ENCODE results near the gene TARP.

The TARP gene

GRCh38 chr7:38273286-38273995, at the start of gene TARP:
Gene TARP (minus strand): TSS chr7:38273636.
- no peak for DNase-seq

DNA sequence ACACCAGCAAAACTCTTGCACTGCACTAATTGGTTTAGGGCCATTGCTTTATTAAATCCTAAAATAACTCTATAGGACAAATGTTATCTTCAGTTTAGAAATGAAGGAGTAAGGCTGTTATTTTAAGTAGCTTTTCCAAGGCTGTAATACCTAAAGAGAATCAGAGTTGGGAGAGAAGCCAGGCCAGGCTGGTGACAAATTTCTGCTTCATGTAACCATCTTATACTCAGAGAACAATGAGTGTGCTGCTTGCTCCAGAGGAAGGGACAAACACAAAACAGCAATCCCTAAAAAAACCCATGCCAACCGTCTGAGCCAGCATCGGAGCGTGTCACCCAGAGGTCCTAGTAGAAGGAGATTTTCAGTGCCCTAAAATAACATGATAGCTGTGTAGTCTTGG, 49.7 kb upstream of the TARP start:
- DNase-seq = no peak

DNA sequence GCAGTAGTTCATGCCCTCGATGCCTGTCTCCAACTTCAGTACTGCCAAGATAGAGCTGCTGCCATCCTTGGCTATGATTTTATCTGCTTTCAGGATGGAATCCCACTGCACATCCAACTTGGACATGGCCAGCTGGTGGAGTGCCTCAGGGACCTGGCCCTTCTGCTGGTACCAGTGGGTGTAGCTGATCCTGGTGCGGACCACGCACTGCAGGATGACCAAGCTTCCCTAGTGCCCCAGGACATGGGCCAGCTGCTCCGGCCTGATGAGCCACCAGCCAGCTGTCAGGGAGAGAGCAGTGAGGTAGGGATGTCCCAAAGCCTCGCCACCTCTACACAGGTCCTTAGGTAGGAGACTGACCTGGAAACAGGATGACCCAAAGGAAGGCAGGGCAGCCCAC, 49.0 kb upstream of the TARP start:
- no peak for DNase-seq

DNA sequence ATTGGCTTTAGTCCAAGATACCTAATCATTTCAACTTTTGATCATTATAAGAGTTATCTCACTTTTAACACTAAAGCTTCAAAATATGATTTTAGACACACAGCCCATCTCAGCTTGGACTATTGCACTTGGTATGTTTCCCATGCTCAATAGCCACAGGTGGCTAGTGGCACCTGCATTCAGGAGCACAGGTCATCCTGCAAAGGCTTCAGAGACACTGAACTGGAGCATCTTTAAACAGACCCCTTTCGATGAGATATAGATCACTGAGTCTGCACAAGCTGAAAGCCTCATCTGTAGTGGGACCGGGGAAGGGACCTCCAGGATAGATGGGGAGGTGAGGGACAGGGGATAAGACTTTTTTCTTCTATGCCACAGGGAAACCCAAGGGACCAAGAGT, 48.5 kb upstream of the TARP start:
- no peak for DNase-seq

- DNase-seq = peak; percentile 64
Observed at GRCh38 chr7:38321515-38321944, 48.1 kb upstream of the TARP start.

GRCh38 chr7:38321050-38321449, 47.6 kb upstream of the TARP start:
- DNase-seq = no peak

DNA sequence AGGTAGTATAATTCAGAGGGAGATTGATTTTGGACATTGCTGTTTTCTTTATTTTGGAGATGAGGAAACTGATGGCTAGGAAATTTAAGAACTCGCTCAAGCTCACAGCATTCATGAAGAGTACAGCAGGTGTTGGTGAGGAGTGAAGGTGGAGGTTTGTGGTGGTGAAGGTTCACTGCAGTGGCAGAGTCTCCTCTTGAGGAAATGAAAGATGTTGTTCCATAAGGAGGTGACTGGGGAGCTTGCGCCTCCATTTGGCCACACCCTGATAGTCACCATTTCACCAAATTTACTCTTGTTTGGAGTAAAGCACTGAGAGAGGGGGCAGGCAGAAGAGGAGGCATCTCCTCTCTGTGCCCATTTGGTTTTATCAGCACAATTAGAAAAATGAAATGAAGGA, 46.4 kb upstream of the TARP start:
- no peak for DNase-seq

DNA sequence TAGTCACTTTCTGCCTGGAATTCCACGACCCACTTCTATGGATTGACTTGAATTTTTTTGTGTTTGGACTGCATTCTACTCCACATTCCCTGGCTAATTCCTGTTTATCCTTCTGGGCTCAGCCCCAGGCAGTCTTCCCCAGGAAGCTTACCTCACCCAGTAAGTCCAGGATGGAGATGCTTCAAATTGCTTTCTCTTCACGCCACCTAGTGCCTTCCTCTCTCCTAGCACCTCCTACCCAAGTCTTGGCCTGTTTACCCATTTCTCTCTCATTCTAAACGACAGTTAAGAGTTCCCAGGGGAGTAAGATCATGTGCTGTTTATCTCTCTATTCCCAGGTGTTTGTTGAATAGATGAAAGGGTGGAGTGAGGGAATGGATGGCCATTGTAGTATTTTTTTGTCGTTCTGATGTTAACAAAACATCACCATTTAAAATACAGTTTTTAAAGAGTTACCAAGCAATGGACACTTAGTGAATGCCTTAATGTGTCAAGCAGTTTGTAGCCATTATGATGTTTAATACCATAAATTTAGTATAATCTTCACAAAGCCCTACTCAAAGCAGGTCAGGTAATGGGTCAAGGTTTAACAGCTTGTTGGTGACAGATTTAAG, 45.5 kb upstream of the TARP start:
- DNase-seq = no peak

GRCh38 chr7:38318241-38318640, 44.8 kb upstream of the TARP start:
- no peak for DNase-seq

DNA sequence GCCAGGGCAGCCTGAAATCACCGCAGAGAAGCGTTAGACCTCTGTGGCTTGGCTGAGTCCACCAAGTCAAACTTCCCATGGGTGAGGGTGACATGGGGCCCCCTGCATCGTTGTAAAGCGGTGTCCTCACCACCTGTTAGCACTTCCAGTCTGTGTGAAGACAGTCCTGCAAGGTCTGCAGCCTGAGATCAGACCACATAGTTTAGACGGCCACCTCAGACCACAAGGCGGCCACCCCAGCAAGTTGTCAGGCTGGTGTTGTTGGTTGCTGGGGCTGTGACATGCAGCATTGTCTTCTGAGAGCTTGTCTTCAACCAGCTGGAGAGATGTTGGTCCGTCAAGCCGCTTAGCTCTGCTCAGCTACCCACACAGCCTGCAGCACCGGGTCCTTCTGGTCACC, 44.1 kb upstream of the TARP start:
- DNase-seq = no peak

DNA sequence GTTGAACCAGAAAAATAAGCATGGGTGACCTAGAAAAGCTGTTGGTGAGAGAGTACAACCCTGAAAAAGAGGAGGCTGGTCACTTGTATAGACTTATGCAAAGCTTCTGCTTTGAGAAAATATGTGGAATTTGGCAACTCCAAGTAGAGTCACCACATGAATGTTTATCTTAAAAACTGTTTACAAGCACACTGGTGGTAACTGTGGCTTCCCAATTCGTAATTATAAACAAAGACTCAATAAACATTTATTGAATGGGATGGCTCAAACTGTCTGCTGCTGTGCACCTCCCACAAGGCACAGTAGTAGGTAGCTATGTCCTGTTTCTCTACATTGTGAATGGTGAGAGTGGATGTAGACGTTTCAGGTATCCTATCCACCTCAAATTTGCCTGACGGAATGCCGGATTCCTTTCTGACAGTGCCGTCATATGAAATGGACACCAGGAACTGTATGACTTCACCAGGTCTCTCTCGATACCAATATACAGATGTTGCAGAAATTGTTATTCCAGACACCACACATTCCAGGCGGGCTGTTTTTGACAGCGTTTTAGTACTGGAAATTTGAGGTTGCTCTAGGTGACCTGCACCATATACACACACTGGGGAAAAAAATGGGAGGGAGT, 43.4 kb upstream of the TARP start:
- no peak for DNase-seq

DNA sequence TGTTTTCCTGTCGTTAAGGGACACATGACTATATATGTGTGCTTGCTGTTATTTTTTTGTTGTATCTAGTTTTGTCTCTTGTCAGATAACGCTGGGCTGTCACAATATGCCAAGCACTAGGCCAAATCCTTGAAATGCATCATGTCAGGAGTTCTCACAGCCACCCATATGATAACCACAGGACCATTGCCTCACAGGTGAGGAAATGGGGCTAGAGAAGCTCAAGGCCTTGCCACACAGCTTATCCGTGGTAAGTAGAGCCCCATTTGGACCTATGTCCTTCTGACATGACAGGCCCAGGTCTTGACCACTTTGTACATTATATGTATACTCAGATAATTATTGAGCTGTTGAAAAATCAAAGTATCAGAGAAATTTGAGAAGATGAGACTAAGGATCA, 42.0 kb upstream of the TARP start:
- DNase-seq = no peak

- no peak for DNase-seq
Observed at GRCh38 chr7:38312821-38313220, 39.4 kb upstream of the TARP start.

- no peak for DNase-seq
Observed at GRCh38 chr7:38311329-38311937, 38.0 kb upstream of the TARP start.

GRCh38 chr7:38310591-38311101, 37.2 kb upstream of the TARP start:
- DNase-seq = no peak

GRCh38 chr7:38309555-38309954, 36.1 kb upstream of the TARP start:
- no peak for DNase-seq

DNA sequence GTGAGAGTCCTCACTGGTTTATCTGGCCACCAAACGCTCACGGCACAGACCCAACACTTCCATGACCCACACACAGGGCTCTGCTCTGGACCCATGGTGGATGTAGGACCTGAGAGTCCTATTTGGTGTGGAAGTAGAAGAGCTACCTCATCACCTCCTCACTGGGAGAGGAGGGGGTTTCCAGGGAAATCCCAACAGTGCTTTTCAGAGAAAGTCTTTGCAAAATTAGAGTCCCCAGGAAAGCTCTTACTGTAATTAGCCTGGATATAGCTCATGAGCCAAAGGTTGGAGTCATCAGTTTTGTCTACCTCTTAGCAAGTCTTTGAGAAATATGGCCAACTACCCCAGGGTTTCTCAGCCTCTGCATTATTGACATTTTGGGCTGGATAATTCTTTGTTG, 34.7 kb upstream of the TARP start:
- DNase-seq = no peak

DNA sequence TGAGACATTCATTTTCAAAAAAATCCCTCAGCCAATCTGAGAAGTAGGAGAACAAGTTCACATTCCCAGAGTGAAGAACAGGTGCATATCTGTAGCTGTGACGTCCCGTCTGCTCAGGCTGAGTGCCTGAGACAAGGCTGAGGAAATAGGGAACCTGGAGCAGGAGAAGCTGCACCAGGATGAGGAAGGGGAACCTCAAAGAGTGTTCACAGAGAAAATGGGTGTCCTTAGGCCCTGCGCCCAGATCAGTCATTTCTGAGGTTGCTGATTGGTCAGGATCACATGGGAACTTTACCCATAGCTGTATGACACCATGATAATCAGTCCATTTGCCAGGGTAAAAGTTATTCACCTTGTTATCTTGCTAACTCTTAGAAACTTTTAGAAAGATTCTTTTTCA, 34.2 kb upstream of the TARP start:
- DNase-seq = no peak

DNA sequence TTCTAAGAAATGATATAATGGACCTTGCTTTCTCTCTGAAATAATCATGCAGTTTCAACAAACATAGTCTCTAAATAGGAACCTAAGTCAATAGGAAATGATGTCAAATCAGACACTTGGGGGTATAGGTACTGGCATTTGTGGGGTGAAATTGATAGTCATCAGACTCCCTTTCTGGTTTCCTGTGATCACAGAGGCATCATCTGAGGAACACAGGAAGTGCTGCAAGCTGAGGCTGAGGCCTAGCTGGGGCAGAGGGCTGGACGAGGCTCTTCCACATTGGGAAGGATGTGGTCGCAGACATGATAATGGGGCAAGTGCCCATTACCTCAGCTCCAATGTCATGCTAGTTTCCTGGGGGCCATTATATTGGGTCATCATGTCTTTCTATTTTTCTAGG, 33.5 kb upstream of the TARP start:
- DNase-seq = peak; percentile 63

DNA sequence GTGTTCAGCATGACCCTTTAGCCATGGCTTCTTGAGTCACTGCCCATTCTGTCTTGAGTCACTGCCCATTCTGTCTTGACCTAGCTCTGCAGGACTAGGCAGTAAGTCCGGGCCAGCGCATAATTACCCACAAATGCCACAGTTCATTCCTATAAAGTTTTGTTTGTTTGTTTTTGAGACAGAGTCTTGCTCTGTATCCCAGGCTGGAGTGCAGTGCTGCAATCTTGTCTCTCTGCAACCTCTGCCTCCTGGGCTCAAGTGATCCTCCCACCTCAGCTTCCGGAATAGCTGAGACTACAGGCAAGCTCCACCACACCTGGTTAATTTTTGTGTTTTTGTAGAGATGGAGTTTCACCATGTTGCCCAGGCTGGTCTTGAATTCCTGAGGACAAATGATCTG, 32.7 kb upstream of the TARP start:
- no peak for DNase-seq

- DNase-seq = no peak
Observed at GRCh38 chr7:38303866-38304265, 30.4 kb upstream of the TARP start.

GRCh38 chr7:38300175-38300574, 26.7 kb upstream of the TARP start:
- DNase-seq = no peak

DNA sequence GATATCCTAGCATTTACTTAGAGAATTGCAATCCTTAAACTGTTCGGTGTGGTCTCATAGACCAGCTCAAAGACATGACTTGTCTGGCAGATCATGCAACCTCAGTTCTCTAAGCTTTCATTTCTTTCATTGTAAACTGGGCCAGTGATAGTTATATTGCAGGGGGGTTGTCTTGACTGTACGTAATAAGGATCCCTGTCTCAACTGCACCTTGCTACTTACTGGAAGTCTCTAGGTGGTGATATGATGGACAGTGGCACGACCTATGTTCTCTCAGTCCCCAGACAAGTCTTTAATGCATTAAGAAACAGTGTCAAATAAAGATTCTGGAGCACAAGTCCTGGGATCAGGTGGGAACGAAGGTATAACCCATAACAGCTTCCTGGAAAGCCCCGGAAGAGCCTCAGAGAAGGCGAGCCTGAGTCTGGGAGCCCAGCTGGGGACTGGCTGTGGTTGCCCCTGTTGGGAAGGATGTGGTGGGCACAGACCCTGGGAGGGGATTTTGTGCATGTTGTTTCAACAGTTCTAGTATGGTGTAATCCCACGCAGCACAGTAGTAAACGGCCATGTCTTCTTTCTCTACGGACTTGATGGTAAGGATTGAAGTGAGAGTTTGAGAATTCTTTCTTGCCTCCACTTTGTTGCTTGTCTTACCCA, 26.0 kb upstream of the TARP start:
- DNase-seq = no peak

All from activated effector memory CD4-positive, alpha-beta T cell treated with anti-CD3 and anti-CD28 coated beads, Interleukin-2, amount 50 U/mL, for 16 hours (primary cell).